Measurements from ENCODE around the gene CECR2.

The CECR2 gene

GRCh38 chr22:17578136-17578754, 209.0 kb downstream of the CECR2 start:
- no peak for DNase-seq

GRCh38 chr22:17579535-17579981, 210.3 kb downstream of the CECR2 start:
- DNase-seq, result no peak

GRCh38 chr22:17580441-17581031, 211.3 kb downstream of the CECR2 start:
- no peak for DNase-seq

- no peak for DNase-seq
These were observed 211.8 kb downstream of the CECR2 start for GRCh38 chr22:17581056-17581455.

- DNase-seq, result no peak
These were observed 212.4 kb downstream of the CECR2 start for GRCh38 chr22:17581631-17582030.

- DNase-seq, result no peak
These were observed 213.9 kb downstream of the CECR2 start for GRCh38 chr22:17583151-17583550.

- no peak for DNase-seq
These were observed 217.7 kb downstream of the CECR2 start for GRCh38 chr22:17586831-17587440.

- no peak for DNase-seq
These were observed 218.4 kb downstream of the CECR2 start for GRCh38 chr22:17587629-17588028.

- DNase-seq, result no peak
These were observed 219.3 kb downstream of the CECR2 start for GRCh38 chr22:17588606-17589005.

- no peak for DNase-seq
These were observed 220.6 kb downstream of the CECR2 start for GRCh38 chr22:17589810-17590375.

GRCh38 chr22:17590586-17590985, 221.3 kb downstream of the CECR2 start:
- DNase-seq, result no peak

GRCh38 chr22:17592201-17592600, 222.9 kb downstream of the CECR2 start:
- DNase-seq, result no peak

- no peak for DNase-seq
These were observed 227.0 kb downstream of the CECR2 start for GRCh38 chr22:17596226-17596625.

GRCh38 chr22:17597217-17597616, 228.0 kb downstream of the CECR2 start:
- DNase-seq, result no peak

GRCh38 chr22:17598318-17598717, 229.1 kb downstream of the CECR2 start:
- no peak for DNase-seq

- no peak for DNase-seq
These were observed 231.8 kb downstream of the CECR2 start for GRCh38 chr22:17601031-17601430.

GRCh38 chr22:17603668-17604067, 234.4 kb downstream of the CECR2 start:
- DNase-seq, result no peak

- no peak for DNase-seq
These were observed 237.2 kb downstream of the CECR2 start for GRCh38 chr22:17606496-17606895.
